K562 treated with DMSO at 1 percent for 12 hours (cell line): ENCODE data around the gene TFE3. TPM values are rescaled to one million over a fixed set of nuclear protein-coding genes. Genes with fewer than 3 reads are reported as not detected.

Source experiments
- total RNA-seq: library from RNA; unstranded; fragments of 300-600 nt; gene quantifications from 2 replicates; pipeline ENCODE4 v1.2.3, GENCODE V29; 2022; ENCODE audit not compliant: insufficient read depth

The TFE3 gene, protein sequence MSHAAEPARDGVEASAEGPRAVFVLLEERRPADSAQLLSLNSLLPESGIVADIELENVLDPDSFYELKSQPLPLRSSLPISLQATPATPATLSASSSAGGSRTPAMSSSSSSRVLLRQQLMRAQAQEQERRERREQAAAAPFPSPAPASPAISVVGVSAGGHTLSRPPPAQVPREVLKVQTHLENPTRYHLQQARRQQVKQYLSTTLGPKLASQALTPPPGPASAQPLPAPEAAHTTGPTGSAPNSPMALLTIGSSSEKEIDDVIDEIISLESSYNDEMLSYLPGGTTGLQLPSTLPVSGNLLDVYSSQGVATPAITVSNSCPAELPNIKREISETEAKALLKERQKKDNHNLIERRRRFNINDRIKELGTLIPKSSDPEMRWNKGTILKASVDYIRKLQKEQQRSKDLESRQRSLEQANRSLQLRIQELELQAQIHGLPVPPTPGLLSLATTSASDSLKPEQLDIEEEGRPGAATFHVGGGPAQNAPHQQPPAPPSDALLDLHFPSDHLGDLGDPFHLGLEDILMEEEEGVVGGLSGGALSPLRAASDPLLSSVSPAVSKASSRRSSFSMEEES
- 20.3 and 40.7 TPM in 2 replicates for total RNA-seq

DNA sequence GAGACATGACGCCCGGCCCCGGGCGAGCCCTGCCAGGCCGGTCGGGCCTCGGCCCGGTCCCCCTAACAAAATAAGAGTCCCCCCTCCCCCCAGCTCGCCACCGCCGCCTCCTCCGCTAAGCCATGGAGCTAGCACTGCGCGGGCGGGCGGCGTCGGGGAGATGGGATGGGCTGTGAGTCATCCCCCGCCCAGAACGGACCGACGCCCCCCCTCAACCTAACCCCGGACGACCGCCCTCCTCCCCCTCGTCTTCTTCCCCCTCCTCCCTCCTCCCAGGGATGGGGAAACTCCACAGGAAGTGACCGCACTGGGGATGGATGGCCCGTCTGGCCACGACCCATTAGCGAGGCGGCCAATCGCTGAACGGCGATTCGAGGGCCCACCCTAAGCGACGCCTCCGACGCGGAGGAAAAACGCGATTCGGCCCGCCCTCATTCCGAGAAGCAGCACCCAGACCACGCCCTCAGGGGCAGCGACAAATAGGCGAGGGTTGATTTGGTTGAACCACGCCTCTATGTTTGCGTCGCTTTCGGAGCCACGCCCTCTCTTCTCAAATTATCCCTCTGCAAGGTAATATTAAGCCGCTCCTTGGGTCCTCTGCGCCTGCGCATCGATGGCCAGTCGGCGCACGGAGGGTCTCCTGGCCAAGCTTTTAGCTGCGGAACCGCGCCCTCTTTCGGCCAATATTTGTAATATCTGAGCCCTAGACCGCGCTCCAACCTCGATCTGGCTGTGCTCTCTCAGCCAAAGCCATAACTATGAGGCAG lies at the start of gene TFE3:
TFE3 (minus strand) TSS at position 138 of the 767 bp plus-strand sequence; CDS start at position 7, 131 bp downstream.

DNA sequence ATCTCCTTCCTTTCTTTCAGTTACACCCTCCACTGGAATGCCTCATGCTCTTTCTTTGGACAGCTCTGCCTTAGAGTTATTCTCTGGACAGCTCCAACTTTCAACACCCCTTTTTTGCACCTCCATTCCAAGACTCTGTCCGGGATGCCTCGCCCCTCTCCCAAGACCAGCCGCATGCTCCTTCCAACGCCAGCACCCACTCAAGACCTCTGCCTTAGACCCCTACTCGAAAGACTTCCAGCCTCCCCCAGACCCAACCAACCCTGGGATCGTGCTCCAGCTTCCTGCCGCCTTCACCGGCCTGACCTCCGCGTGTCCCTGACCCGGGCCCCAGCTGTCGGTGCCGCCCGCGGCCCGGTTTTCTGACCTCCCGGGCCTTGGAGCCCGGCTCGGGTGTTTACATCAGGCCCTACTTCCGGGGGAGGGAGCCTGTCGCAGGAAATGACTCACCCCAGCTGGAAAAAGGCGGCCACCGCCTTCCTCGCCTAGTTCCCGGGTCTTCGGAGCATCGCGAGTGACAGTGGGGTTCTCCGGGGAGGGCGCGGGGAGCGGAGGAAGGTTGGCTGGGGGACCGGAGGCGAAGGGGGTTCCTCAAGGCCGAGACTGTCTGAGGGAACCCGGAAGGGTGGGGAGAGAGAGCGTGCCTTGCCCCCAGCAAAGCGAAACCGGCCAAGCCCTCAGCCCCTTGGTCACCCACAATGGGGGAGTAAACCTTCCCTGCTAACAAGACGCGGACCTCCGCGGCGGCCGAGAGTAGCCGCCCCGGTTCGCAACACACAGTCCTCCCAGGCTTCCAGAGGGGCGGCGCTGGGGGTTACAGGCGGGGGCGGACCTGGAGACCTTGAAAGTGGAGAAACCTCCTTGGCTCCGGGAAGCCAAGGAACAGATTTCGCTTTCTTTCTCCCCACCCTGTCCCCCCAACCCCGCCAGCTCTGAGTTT lies 36.6 kb upstream of the TFE3 start, which contains the start of gene WDR45:
WDR45 (minus strand) TSS at position 399 of the 940 bp plus-strand sequence. CDS start 1,792 bp downstream, outside the sequence.

DNA sequence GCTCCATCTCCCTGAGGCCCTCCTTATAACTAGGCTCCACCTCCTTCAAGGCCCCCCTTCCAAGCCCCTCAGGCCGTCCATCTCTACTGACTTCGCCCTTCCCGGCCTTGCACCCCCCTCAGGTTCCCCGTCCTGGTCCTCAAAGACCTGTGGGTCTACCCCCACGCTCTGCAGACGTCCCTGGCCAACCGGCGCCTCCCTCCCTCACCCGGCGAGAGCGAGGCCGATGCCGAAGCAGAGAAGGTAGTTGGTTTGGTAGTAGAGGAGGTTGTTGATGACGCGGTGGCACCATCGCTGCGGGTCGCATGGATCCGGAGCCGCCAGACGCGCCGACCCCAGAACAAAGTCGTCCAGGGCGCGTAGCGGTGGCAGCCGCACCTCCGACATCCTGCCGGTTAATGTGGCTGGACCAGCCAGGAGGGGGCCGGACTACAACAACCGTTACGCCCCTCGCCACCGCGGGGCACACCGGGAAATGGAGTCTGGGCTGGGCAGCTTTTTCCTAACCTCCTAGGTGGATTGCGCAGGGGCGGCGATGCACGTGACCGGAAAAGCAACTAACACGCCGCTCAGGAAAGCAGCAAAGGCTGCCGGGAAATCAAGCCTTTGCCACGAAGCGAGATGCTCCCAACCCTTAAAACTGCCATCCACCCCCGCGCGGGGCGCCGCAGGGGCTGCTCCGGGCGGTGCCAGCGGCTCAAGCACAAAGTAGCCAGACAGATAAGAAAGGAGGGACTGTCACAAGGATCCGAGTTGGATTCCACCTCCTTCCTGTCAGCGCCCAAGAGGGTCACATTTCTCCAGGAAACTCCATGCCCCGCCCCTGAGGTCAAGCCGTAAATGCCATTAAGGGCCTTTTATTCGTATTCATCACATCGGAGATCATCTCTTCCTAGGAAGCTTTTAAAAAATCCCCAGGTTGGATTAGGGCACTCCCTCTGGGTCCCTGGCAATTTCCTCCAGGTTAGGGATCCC lies 30.7 kb upstream of the TFE3 start, which contains the start of gene PRAF2:
PRAF2 (minus strand) TSS at position 402 of the 975 bp plus-strand sequence; CDS start at position 387, 15 bp downstream.

DNA sequence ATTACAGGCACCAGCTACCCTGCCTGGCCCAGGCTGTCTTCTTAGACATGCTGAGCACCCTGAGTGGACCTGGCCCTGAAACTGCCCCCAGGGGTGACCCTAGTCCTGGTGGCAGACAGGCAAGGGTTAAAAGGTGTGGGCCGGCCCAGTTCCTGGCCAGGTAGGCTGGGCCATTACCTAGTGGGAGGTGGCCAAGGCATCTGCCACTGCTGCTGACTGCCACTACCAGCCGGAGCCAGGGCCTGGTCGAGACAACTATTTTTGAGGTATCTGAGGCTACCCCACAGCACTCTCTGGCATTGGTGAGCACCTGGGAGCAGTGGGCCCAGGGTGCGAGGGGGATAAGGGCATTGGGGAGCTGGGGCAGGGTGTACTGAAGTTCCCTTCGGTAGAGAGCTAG lies 15.6 kb upstream of the TFE3 start, which contains the start of gene CCDC120:
CCDC120 (plus strand) TSS at position 206 of the 400 bp plus-strand sequence. CDS start 3,043 bp downstream, outside the sequence.

DNA sequence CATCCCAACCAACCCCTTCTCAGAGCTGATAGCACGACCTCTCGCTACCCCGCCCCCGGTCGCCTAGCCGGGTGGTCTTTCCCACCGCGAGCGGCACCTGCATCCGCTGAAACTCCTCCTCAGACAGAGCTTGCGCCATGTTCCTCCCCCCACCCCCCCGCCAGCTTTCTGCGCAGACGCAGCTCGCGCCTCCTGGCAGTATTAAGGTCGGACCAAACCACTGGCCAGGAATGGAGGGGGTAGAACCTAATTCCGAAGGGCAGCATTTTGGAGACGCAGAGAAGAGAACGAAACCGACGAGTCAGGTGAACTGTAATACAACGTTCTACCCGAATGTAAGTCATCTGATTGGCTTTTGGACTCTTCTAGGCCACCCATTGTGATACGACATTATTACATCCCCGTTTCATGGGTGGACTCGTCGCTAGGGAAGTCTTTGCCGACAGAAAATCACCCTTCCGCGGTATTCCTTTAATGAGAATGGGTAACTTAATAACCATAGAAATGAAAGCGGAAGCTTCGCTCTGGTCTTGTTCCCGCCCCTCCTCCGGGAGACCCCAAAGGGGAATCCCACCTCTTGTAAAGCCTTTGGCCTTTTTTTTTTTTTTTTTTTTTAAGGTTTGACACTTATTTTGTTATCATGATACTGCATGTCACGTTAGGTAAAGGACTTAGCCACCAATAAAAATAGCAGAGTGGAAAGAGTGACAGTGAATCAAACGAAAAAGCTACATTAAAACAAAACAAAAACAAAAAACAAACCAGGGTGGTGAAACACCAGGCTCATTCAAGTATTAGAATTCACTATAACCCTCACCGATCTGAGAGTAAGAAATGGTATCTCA lies 40.8 kb downstream of the TFE3 start, which contains the start of gene GRIPAP1:
GRIPAP1 (minus strand) TSS at position 174 of the 845 bp plus-strand sequence; CDS start at position 139, 35 bp downstream.

Other genes starting within 250 kb of the TFE3 start
- gene HDAC6, start 241.3 kb downstream of the TFE3 start, total RNA-seq: 35.2 and 94.4 TPM in 2 replicates
- not detected in 2 replicates for gene ERAS, start 216.8 kb downstream of the TFE3 start, total RNA-seq
- gene PCSK1N, start 207.7 kb downstream of the TFE3 start, total RNA-seq: 1.3 TPM in 1 of 2 replicates, not detected in the other
- 195 and 296 TPM in 2 replicates for gene TIMM17B, start 145.6 kb downstream of the TFE3 start, total RNA-seq
- 213 and 271 TPM in 2 replicates for gene PQBP1, start 145.4 kb downstream of the TFE3 start, total RNA-seq
- gene SLC35A2, start 131.7 kb downstream of the TFE3 start, total RNA-seq: 31.7 and 33.0 TPM in 2 replicates
- 149 and 220 TPM in 2 replicates for gene PIM2, start 124.3 kb downstream of the TFE3 start, total RNA-seq
- gene OTUD5, start 85.8 kb downstream of the TFE3 start, total RNA-seq: 63.6 and 90.5 TPM in 2 replicates
- gene KCND1, start 71.5 kb downstream of the TFE3 start, total RNA-seq: 2.6 and 7.0 TPM in 2 replicates
- 19.6 and 36.3 TPM in 2 replicates for gene GRIPAP1, start 41.1 kb downstream of the TFE3 start, total RNA-seq
- gene CCDC120, start 15.6 kb upstream of the TFE3 start, total RNA-seq: 2.7 and 7.2 TPM in 2 replicates
- gene PRAF2, start 30.6 kb upstream of the TFE3 start, total RNA-seq: 4.3 and 5.9 TPM in 2 replicates
- gene WDR45, start 36.5 kb upstream of the TFE3 start, total RNA-seq: 105 and 118 TPM in 2 replicates
- gene GPKOW, start 80.4 kb upstream of the TFE3 start, total RNA-seq: 42.1 and 46.3 TPM in 2 replicates
- gene MAGIX, start 119.4 kb upstream of the TFE3 start, total RNA-seq: 3.8 and 7.6 TPM in 2 replicates
- 196 and 259 TPM in 2 replicates for gene PLP2, start 128.5 kb upstream of the TFE3 start, total RNA-seq
- 20.3 and 35.1 TPM in 2 replicates for gene PRICKLE3, start 143.0 kb upstream of the TFE3 start, total RNA-seq
- 1.0 TPM in 1 of 2 replicates, not detected in the other for gene SYP, start 156.8 kb upstream of the TFE3 start, total RNA-seq
- 0.38 TPM in 1 of 2 replicates, not detected in the other for gene CACNA1F, start 190.0 kb upstream of the TFE3 start, total RNA-seq
- 29.7 and 31.5 TPM in 2 replicates for gene CCDC22, start 192.1 kb upstream of the TFE3 start, total RNA-seq
- gene FOXP3, start 221.4 kb upstream of the TFE3 start, total RNA-seq: 0.27 TPM in 1 of 2 replicates, not detected in the other
- 2.6 and 2.7 TPM in 2 replicates for gene PPP1R3F, start 226.4 kb upstream of the TFE3 start, total RNA-seq